GM08714 (cell line): ENCODE measurements around the gene MID1.

Experiments
- H3K4me3 ChIP-seq: fragments of 200-500 bp; sonication (Bioruptor generic); 2 replicates; pipeline ENCODE4 v1.5.1; 2014; ENCODE audit warnings: mild to moderate bottlenecking, low read length, inconsistent platforms
- ZNF274 ChIP-seq: IDR thresholded peaks from 2 replicates; pipeline ENCODE4 v1.6.1; 2012; ENCODE audit warnings: mild to moderate bottlenecking, low read depth, low read length

MID1 gene

GRCh38 chrX:10414156-10414824 is 206.1 kb downstream of the MID1 start:
- TF ChIP-seq ZNF274, result no peak
- no peak overlapping the region for H3K4me3 ChIP-seq

- TF ChIP-seq ZNF274, result no peak
- no peak overlapping the region for H3K4me3 ChIP-seq
These were observed 215.9 kb downstream of the MID1 start for GRCh38 chrX:10404436-10404835.

GRCh38 chrX:10401239-10401638 is 219.1 kb downstream of the MID1 start:
- H3K4me3 ChIP-seq, result no peak overlapping the region
- no peak for TF ChIP-seq ZNF274

- H3K4me3 ChIP-seq, result no peak overlapping the region
- no peak for TF ChIP-seq ZNF274
These were observed 221.2 kb downstream of the MID1 start for GRCh38 chrX:10399043-10399741.

GRCh38 chrX:10398215-10398614 is 222.2 kb downstream of the MID1 start:
- no peak for TF ChIP-seq ZNF274
- no peak overlapping the region for H3K4me3 ChIP-seq

- TF ChIP-seq ZNF274, result no peak
- no peak overlapping the region for H3K4me3 ChIP-seq
These were observed 223.0 kb downstream of the MID1 start for GRCh38 chrX:10397349-10397748.

GRCh38 chrX:10395643-10396042 is 224.7 kb downstream of the MID1 start:
- TF ChIP-seq ZNF274, result no peak
- no peak overlapping the region for H3K4me3 ChIP-seq
